22Rv1 (cell line): ENCODE measurements around the gene KLHL30.
A peak's percentile ranks its signal among the peaks of the same experiment; 100 is the strongest.

Source experiments
- H3K27ac ChIP-seq: fragments of 450-650 bp; 2 replicates; pipeline ENCODE4 v1.5.1; 2017
- ZFX ChIP-seq: fragments of 450-650 bp; IDR thresholded peaks from 2 replicates; pipeline ENCODE4 v1.6.1; 2017; ENCODE audit warnings: antibody characterized with exemption, borderline replicate concordance
- TF ChIP-seq, protein P1 (sequence below): fragments of 450-650 bp; IDR thresholded peaks from 2 replicates; pipeline ENCODE4 v1.5.1; 2017; ENCODE audit warnings: mild to moderate bottlenecking

Gene KLHL30

GRCh38 chr2:238099714-238100048 is 38.8 kb upstream of the KLHL30 start:
- H3K27ac ChIP-seq: no peak overlapping the region
- TF ChIP-seq, protein P1, sequence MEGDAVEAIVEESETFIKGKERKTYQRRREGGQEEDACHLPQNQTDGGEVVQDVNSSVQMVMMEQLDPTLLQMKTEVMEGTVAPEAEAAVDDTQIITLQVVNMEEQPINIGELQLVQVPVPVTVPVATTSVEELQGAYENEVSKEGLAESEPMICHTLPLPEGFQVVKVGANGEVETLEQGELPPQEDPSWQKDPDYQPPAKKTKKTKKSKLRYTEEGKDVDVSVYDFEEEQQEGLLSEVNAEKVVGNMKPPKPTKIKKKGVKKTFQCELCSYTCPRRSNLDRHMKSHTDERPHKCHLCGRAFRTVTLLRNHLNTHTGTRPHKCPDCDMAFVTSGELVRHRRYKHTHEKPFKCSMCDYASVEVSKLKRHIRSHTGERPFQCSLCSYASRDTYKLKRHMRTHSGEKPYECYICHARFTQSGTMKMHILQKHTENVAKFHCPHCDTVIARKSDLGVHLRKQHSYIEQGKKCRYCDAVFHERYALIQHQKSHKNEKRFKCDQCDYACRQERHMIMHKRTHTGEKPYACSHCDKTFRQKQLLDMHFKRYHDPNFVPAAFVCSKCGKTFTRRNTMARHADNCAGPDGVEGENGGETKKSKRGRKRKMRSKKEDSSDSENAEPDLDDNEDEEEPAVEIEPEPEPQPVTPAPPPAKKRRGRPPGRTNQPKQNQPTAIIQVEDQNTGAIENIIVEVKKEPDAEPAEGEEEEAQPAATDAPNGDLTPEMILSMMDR: no peak
- TF ChIP-seq ZFX: no peak

- peak within 1 kb of the TSS; percentile 55; the same call in 1 of the 2 replicates for H3K27ac ChIP-seq
- TF ChIP-seq, protein P1: no peak
- TF ChIP-seq ZFX: no peak
Measured at GRCh38 chr2:238100049-238100820, 38.2 kb upstream of the KLHL30 start, which contains the start of gene ESPNL. Gene ESPNL, plus strand, starts transcription at chr2:238100340. Its CDS starts 80 bp downstream, at chr2:238100420.

GRCh38 chr2:238100821-238101771 is 37.4 kb upstream of the KLHL30 start:
- TF ChIP-seq ZFX: no peak
- TF ChIP-seq, protein P1: no peak
- H3K27ac ChIP-seq: no peak overlapping the region

DNA sequence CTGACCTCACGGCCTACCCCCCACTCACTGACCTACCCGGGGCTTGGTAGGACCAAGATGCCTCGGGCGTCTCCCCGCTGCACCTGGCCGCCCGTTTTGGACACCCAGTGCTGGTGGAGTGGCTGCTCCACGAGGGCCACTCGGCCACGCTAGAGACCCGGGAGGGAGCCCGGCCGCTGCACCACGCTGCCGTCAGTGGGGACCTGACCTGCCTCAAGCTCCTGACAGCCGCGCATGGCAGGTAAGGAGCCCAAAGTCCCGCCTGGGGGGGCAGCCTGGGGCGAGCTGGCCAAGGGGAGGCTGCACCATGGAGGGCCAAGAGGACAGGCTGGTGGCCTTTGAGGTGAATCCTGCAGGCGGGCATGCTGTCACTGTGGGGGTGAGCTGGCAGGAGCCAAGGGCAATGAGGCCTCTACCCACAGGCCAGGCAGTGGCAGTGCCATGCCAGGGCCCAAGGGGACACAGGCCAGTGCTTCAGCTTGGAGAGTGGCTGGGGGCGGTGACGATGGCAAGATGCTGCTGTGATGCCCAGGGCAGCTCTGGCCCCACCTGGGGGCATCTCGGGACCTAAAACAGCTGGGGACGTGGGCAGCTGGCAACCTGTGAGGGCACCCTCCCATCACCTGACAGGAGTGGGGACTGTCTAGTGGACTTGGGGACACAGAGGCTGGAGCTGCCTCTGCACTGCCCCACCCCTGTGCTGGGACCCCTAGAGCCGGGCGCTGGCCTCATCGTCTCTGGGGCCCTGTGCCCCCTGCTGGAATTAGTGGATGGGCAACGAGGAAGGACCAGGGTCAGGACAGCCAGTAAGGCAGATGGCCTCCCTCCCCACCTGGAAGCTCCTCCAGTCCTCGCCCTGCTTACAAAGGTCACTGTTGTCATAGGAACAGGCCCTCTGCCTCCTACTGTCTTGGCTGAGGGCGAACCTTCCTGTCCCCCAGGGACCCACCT is 36.3 kb upstream of the KLHL30 start:
- no peak for TF ChIP-seq ZFX
- TF ChIP-seq, protein P1: no peak
- H3K27ac ChIP-seq: no peak overlapping the region

DNA sequence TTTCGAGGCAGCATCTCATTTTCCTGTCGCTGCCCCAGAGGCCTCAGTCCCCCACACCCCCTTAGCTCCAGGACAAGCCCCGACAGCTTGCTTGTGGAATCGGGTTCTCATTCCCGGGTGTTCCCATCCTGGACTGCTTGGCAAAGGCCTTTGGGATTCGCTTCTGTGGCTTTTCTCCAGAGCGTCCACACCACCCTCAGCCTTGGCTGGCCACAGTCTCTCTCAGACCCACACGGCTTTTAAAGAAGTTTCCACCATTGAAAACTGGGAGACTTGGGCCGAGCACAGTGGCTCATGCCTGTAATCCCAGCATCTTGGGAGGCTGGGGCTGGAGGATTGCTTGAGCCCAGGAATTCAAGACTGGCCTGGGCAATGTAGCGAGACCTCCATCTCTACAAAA is 35.6 kb upstream of the KLHL30 start:
- TF ChIP-seq, protein P1: no peak
- TF ChIP-seq ZFX: no peak

GRCh38 chr2:238103465-238104225 is 34.8 kb upstream of the KLHL30 start:
- no peak for TF ChIP-seq ZFX
- TF ChIP-seq, protein P1: no peak
- no peak overlapping the region for H3K27ac ChIP-seq

More for the DNA sequence above, 35.6 kb upstream of the KLHL30 start:
- H3K27ac ChIP-seq: no peak overlapping the region
